Measurements from ENCODE around the gene ATP2B2.

Gene ATP2B2

GRCh38 chr3:10510743-10511432, 5.5 kb upstream of the ATP2B2 start:
- no peak for DNase-seq (ENCODE audit: low spot score)

GRCh38 chr3:10510086-10510742, 4.8 kb upstream of the ATP2B2 start:
- no peak for DNase-seq (ENCODE audit: low spot score)

GRCh38 chr3:10509325-10509724, 3.9 kb upstream of the ATP2B2 start:
- no peak for DNase-seq (ENCODE audit: low spot score)

GRCh38 chr3:10508619-10509260, 3.4 kb upstream of the ATP2B2 start:
- no peak for DNase-seq (ENCODE audit: low spot score)

GRCh38 chr3:10508235-10508618, 2.8 kb upstream of the ATP2B2 start:
- no peak for DNase-seq (ENCODE audit: low spot score)

GRCh38 chr3:10507331-10507730, 1.9 kb upstream of the ATP2B2 start:
- no peak for DNase-seq (ENCODE audit: low spot score)

GRCh38 chr3:10506696-10507095, 1.3 kb upstream of the ATP2B2 start:
- no peak for DNase-seq (ENCODE audit: low spot score)

- DNase-seq (ENCODE audit: low spot score), result no peak
Measured at GRCh38 chr3:10505791-10506585, 602 bp upstream of the ATP2B2 start.

- DNase-seq (ENCODE audit: low spot score), result no peak
Measured at GRCh38 chr3:10504171-10505049, 976 bp downstream of the ATP2B2 start.

GRCh38 chr3:10503217-10503796, 2.1 kb downstream of the ATP2B2 start:
- no peak for DNase-seq (ENCODE audit: low spot score)

GRCh38 chr3:10502185-10502880, 3.1 kb downstream of the ATP2B2 start:
- DNase-seq (ENCODE audit: low spot score), result no peak

GRCh38 chr3:10501664-10502052, 3.7 kb downstream of the ATP2B2 start:
- no peak for DNase-seq (ENCODE audit: low spot score)

- no peak for DNase-seq (ENCODE audit: low spot score)
Measured at GRCh38 chr3:10500717-10501663, 4.4 kb downstream of the ATP2B2 start.

- no peak for DNase-seq (ENCODE audit: low spot score)
Measured at GRCh38 chr3:10498271-10498670, 7.1 kb downstream of the ATP2B2 start.

- DNase-seq (ENCODE audit: low spot score), result no peak
Measured at GRCh38 chr3:10497439-10497838, 7.9 kb downstream of the ATP2B2 start.

- DNase-seq (ENCODE audit: low spot score), result no peak
Measured at GRCh38 chr3:10496121-10496863, 9.1 kb downstream of the ATP2B2 start.

GRCh38 chr3:10495614-10496013, 9.8 kb downstream of the ATP2B2 start:
- DNase-seq (ENCODE audit: low spot score), result no peak

- DNase-seq (ENCODE audit: low spot score), result no peak
Measured at GRCh38 chr3:10495003-10495402, 10.4 kb downstream of the ATP2B2 start.

- no peak for DNase-seq (ENCODE audit: low spot score)
Measured at GRCh38 chr3:10494180-10494579, 11.2 kb downstream of the ATP2B2 start.
